B cell (primary cell): ENCODE measurements around the gene CRYM. TPM values are rescaled to one million over a fixed set of nuclear protein-coding genes. Genes with fewer than 3 reads are reported as not detected.
A peak's percentile ranks its signal among the peaks of the same experiment; 100 is the strongest.

Source experiments
- ATAC-seq: fragments of 200-7000 bp; cut with Tn5 transposase; one replicate; pipeline ENCODE4 v1.10.0; 2021; ENCODE audit warnings: low read depth, mild to moderate bottlenecking, moderate number of reproducible peaks, moderate library complexity
- CTCF ChIA-PET: fragments of 350-600 bp; sonication (Branson Sonifier 250); formaldehyde crosslinking; loops from one replicate; lab custom pipeline; 2021; ENCODE audit warnings: antibody characterized with exemption, inconsistent platforms; lab: Charles Lee
- POLR2A ChIA-PET: fragments of 350-600 bp; sonication (Branson Sonifier 250); formaldehyde crosslinking; loops from one replicate; lab custom pipeline; 2021; ENCODE audit warnings: antibody characterized with exemption; lab: Charles Lee
- DNase-seq: peaks from one replicate; pipeline ENCODE4 v3.0.0; 2013
- H2AFZ ChIP-seq: 2 replicates; pipeline ENCODE4 v1.6.1; 2012; ENCODE audit warnings: mild to moderate bottlenecking, low read depth, low read length; ENCODE audit not compliant: insufficient read depth, poor library complexity, severe bottlenecking
- H3K27ac ChIP-seq, 2 donors: 1 replicate in 1 of 2; 2 replicates in 1 of 2; pipeline ENCODE4 v1.5.1; 2012 to 2013; ENCODE audit warnings: low read length in 2 of 2, mild to moderate bottlenecking in 2 of 2, moderate library complexity in 1 of 2
- H3K27me3 ChIP-seq, 4 experiments: fragments of 200-600 bp in 1 of 4; sonication (generic) in 1 of 4; replicated peaks in 1 of 4; 1 replicate in 2 of 4; 2 replicates in 2 of 4; pipeline versions ENCODE4 v1.6.1 to v1.7.0; 2013 to 2016; ENCODE audit warnings: low read length in 3 of 4, mild to moderate bottlenecking in 2 of 4, mixed read lengths in 1 of 4, moderate library complexity in 1 of 4; ENCODE audit not compliant: insufficient read depth in 4 of 4, control insufficient read depth in 3 of 4; ENCODE audit errors: control extremely low read depth in 1 of 4
- H3K36me3 ChIP-seq, 2 experiments: replicated peaks in 1 of 2; 1 replicate in 1 of 2; 2 replicates in 1 of 2; pipeline versions ENCODE4 v1.6.1 to v1.7.1; 2013; ENCODE audit warnings: low read length in 1 of 2; ENCODE audit not compliant: insufficient read depth in 2 of 2, control insufficient read depth in 1 of 2; ENCODE audit errors: control extremely low read depth in 1 of 2, extremely low read depth in 1 of 2
- H3K4me1 ChIP-seq, 2 donors: fragments of 200-600 bp in 1 of 2; sonication (generic) in 1 of 2; 1 replicate in 1 of 2; 2 replicates in 1 of 2; pipeline versions ENCODE4 v1.5.1 to v1.6.1; 2013 to 2017; ENCODE audit warnings: low read length in 2 of 2; ENCODE audit not compliant: control insufficient read depth in 2 of 2, insufficient read depth in 2 of 2
- H3K4me2 ChIP-seq: replicated peaks from 2 replicates; pipeline ENCODE3; 2012; ENCODE audit warnings: mild to moderate bottlenecking, low read depth, low read length; ENCODE audit not compliant: poor library complexity, severe bottlenecking
- H3K4me3 ChIP-seq, 5 experiments: fragments of 200-600 bp in 1 of 5; sonication (generic) in 1 of 5; 1 replicate in 3 of 5; 2 replicates in 2 of 5; pipeline versions ENCODE4 v1.5.1 to v1.7.0; 2011 to 2016; ENCODE audit warnings: low read length in 4 of 5, mild to moderate bottlenecking in 4 of 5, low read depth in 2 of 5, control low read depth in 1 of 5, moderate library complexity in 1 of 5; ENCODE audit not compliant: insufficient read depth in 1 of 5; ENCODE audit errors: control extremely low read depth in 1 of 5, extremely low read depth in 1 of 5
- H3K79me2 ChIP-seq: fragments of 200-600 bp; sonication (generic); one replicate; pipeline ENCODE4 v1.6.0; 2016; ENCODE audit warnings: low read length; ENCODE audit not compliant: control insufficient read depth, insufficient read depth
- H3K9ac ChIP-seq: fragments of 200-600 bp; sonication (generic); 2 replicates; pipeline ENCODE4 v1.6.1; 2017; ENCODE audit warnings: mild to moderate bottlenecking, low read length, moderate library complexity
- H3K9me3 ChIP-seq, 3 donors: one replicate each; pipeline versions ENCODE4 v1.6.1 to v1.7.1; 2013; ENCODE audit warnings: low read length in 2 of 3; ENCODE audit not compliant: control insufficient read depth in 2 of 3, insufficient read depth in 1 of 3; ENCODE audit errors: control extremely low read depth in 1 of 3
- H4K20me1 ChIP-seq: 2 replicates; pipeline ENCODE4 v1.6.0; 2012; ENCODE audit warnings: mild to moderate bottlenecking, low read length; ENCODE audit not compliant: insufficient read depth, control insufficient read depth, poor library complexity, severe bottlenecking
- H3K27ac Mint-ChIP-seq: one replicate; pipeline ENCODE4 v1.8.0; 2021; ENCODE audit warnings: mixed read lengths
- H3K27me3 Mint-ChIP-seq: one replicate; pipeline ENCODE4 v1.8.0; 2021; ENCODE audit warnings: mixed read lengths
- H3K4me1 Mint-ChIP-seq: one replicate; pipeline ENCODE4 v1.8.0; 2021; ENCODE audit warnings: mixed read lengths
- H3K4me3 Mint-ChIP-seq: one replicate; pipeline ENCODE4 v1.8.0; 2021; ENCODE audit warnings: mixed read lengths
- H3K9me3 Mint-ChIP-seq: one replicate; pipeline ENCODE4 v1.8.0; 2022; ENCODE audit warnings: mixed read lengths; ENCODE audit not compliant: insufficient read depth
- CTCF ChIP-seq: fragments of 200-600 bp; IDR thresholded peaks from one replicate; pipeline ENCODE4 v1.8.0; 2022; ENCODE audit warnings: antibody characterized with exemption, mild to moderate bottlenecking
- EZH2 ChIP-seq: IDR thresholded peaks from 2 replicates; pipeline ENCODE4 v1.6.1; 2012; ENCODE audit warnings: borderline replicate concordance, low read depth, mild to moderate bottlenecking, moderate library complexity, low read length; ENCODE audit not compliant: insufficient read depth, poor library complexity, severe bottlenecking
- WGBS: methylation state at CpG from one replicate; pipeline ENCODE4 v1.1.5; 2013; ENCODE audit warnings: missing lambda C conversion rate; ENCODE audit not compliant: insufficient coverage; 5-methylcytosine and 5-hydroxymethylcytosine counted together
- intact Hi-C: fragments of 100-400 bp; cut with micrococcal nuclease; formaldehyde crosslinking; loops from one replicate; pipeline ENCODE4 v1.10.0; 2022
- polyA minus RNA-seq: library from RNA; depleted of rRNA, polyadenylated mRNA; stranded (reverse); fragments of >200 nt; gene quantifications from 2 replicates; pipeline ENCODE4 v1.2.3, GENCODE V29; 2012
- polyA plus RNA-seq: library from polyadenylated mRNA; depleted of rRNA; stranded (reverse); fragments of >200 nt; gene quantifications from 2 replicates; pipeline ENCODE4 v1.2.3, GENCODE V29; 2012
- total RNA-seq, 2 donors: library from RNA; stranded (reverse); fragments of 120-200 nt in 1 of 2; gene quantifications; 1 replicate in 1 of 2; 2 replicates in 1 of 2; pipeline versions ENCODE4 v1.2.3 to v1.2.4, GENCODE V29; 2013 to 2022

Gene CRYM
- total RNA-seq (5.1 and 8.2 TPM in 2 replicates), polyA plus RNA-seq (2.2 and 3.3 TPM in 2 replicates), polyA minus RNA-seq (1.3 TPM in 2 replicates)
- total RNA-seq (2013): 1.2 TPM

GRCh38 chr16:21277927-21278706 lies at the start of gene CRYM:
Gene CRYM (minus strand): TSS chr16:21278290. CDS start chr16:21278251, 39 bp downstream.
- H3K36me3 ChIP-seq: no peaks in the 10 kb centered on the region
- ChIA-PET POLR2A (no interaction called here), CTCF (interaction anchor here (0.5 to 6.9 kb wide), 11 partner anchors 13 to 1757 kb away, joined by 3 to 65 read pairs (median 5); no protein-coding TSS in a partner anchor)
- peaks cover 2 to 7% (median 2%) of the 10 kb centered on the region in 3 donors for H3K9me3 ChIP-seq
- no peak within 1 kb of the TSS for H3K27ac ChIP-seq
- WGBS: 3% methylated on average over 37 of the region's 46 CpGs
- peaks cover 7% of the 10 kb centered on the region for H3K79me2 ChIP-seq
- Mint-ChIP-seq H3K27me3 (peaks cover 17% of the 10 kb centered on the region), H3K4me3 (peak within 1 kb of the TSS; percentile 87), H3K9me3 (peaks cover 3% of the 10 kb centered on the region), H3K27ac (no peak within 1 kb of the TSS), H3K4me1 (peaks cover 39% of the 10 kb centered on the region)
- H3K4me2 ChIP-seq: peak within 1 kb of the TSS; percentile 93
- peak; percentile 83 for DNase-seq
- intact Hi-C loops: loop anchor here (1.0 kb wide), 1 partner anchor 22 kb away; no protein-coding TSS in a partner anchor
- peak within 1 kb of the TSS in 4 of 5 experiments; percentile 46 to 68 (median 56) for H3K4me3 ChIP-seq
- TF ChIP-seq CTCF: peak; percentile 94
- no peak for TF ChIP-seq EZH2
- H3K9ac ChIP-seq: peak within 1 kb of the TSS; percentile 64
- peak; percentile 95 for ATAC-seq
- peak within 1 kb of the TSS; percentile 85 for H2AFZ ChIP-seq
- H4K20me1 ChIP-seq: no peaks in the 10 kb centered on the region
- H3K27me3 ChIP-seq: peaks cover 0 to 17% (median 5%) of the 10 kb centered on the region in 4 experiments
- H3K4me1 ChIP-seq: peaks cover 34 to 36% of the 10 kb centered on the region in 2 donors

GRCh38 chr16:21327046-21327445 lies 49.0 kb upstream of the CRYM start:
- Mint-ChIP-seq H3K27me3 (no peaks in the 10 kb centered on the region), H3K27ac (no peak overlapping the region), H3K4me1 (peaks cover 4% of the 10 kb centered on the region), H3K9me3 (no peaks in the 10 kb centered on the region), H3K4me3 (no peak overlapping the region)
- Histone ChIP-seq H3K27ac (no peak overlapping the region), H2AFZ (no peak overlapping the region), H4K20me1 (no peaks in the 10 kb centered on the region), H3K9ac (no peak overlapping the region), H3K4me3 (no peak overlapping the region), H3K4me2 (no peak overlapping the region), H3K27me3 (no peaks in the 10 kb centered on the region), H3K4me1 (no peaks in the 10 kb centered on the region), H3K36me3 (no peaks in the 10 kb centered on the region), H3K79me2 (no peaks in the 10 kb centered on the region), H3K9me3 (peaks cover 1 to 6% (median 6%) of the 10 kb centered on the region in 3 donors)
- ATAC-seq (no peak), DNase-seq (no peak)
- WGBS: 100% methylated on average over 1 of the region's 3 CpGs
- POLR2A ChIA-PET: no interaction called here
- intact Hi-C loops: no loop called here
- CTCF ChIA-PET: no interaction called here
- no peak for TF ChIP-seq EZH2
- no peak for TF ChIP-seq CTCF
